KOPT-K1 (cell line): ENCODE measurements around the gene IFRD2.
"Not testable (repeated sequence)": the region's sequence is repeated elsewhere in the genome, so short reads cannot be mapped to it uniquely, and the experiment has no call there.

ENCODE experiments used
- H3K27ac ChIP-seq: fragments of 200-600 bp; sonication (generic); 2 replicates; pipeline ENCODE4 v1.5.1; 2016; ENCODE audit warnings: antibody characterized with exemption, mild to moderate bottlenecking, low read depth, low read length; ENCODE audit not compliant: poor library complexity, severe bottlenecking
- H3K36me3 ChIP-seq: fragments of 200-600 bp; sonication (generic); 2 replicates; pipeline ENCODE4 v1.5.1; 2017; ENCODE audit warnings: antibody characterized with exemption, mild to moderate bottlenecking, low read length, moderate library complexity; ENCODE audit not compliant: insufficient read depth
- H3K9me3 ChIP-seq: fragments of 200-600 bp; sonication (generic); 2 replicates; pipeline ENCODE4 v1.5.1; 2017; ENCODE audit warnings: antibody characterized with exemption, low read length, mild to moderate bottlenecking; ENCODE audit not compliant: insufficient read depth, poor library complexity, severe bottlenecking

The IFRD2 gene

GRCh38 chr3:50286322-50287227 lies 5.7 kb downstream of the IFRD2 start:
- Histone ChIP-seq H3K36me3 (peaks cover 51% of the 10 kb centered on the region), H3K9me3 (no peaks in the 10 kb centered on the region), H3K27ac (no peak overlapping the region)

GRCh38 chr3:50284121-50284520 lies 8.1 kb downstream of the IFRD2 start:
- not testable (repeated sequence) for H3K9me3 ChIP-seq, H3K27ac ChIP-seq
- peaks cover 36% of the 10 kb centered on the region for H3K36me3 ChIP-seq

- H3K36me3 ChIP-seq: no peaks in the 10 kb centered on the region
Observed at GRCh38 chr3:50279255-50280016, 12.8 kb downstream of the IFRD2 start.

GRCh38 chr3:50278880-50279224 lies 13.4 kb downstream of the IFRD2 start, which contains the start of gene LSMEM2:
TSS of gene LSMEM2 (plus strand) at chr3:50279087. CDS start at chr3:50279114, 27 bp downstream.
- H3K27ac ChIP-seq: no peak within 1 kb of the TSS
- no peaks in the 10 kb centered on the region for H3K9me3 ChIP-seq
- no peaks in the 10 kb centered on the region for H3K36me3 ChIP-seq

More at GRCh38 chr3:50279255-50280016, 12.8 kb downstream of the IFRD2 start:
- Histone ChIP-seq H3K9me3 (no peaks in the 10 kb centered on the region), H3K27ac (no peak overlapping the region)

- Histone ChIP-seq H3K27ac (no peak overlapping the region), H3K9me3 (no peaks in the 10 kb centered on the region), H3K36me3 (no peaks in the 10 kb centered on the region)
Observed at GRCh38 chr3:50278123-50278879, 13.9 kb downstream of the IFRD2 start.

GRCh38 chr3:50276762-50277101 lies 15.5 kb downstream of the IFRD2 start:
- no peaks in the 10 kb centered on the region for H3K36me3 ChIP-seq
- no peaks in the 10 kb centered on the region for H3K9me3 ChIP-seq
- H3K27ac ChIP-seq: no peak overlapping the region

GRCh38 chr3:50275996-50276761 lies 16.1 kb downstream of the IFRD2 start:
- no peak overlapping the region for H3K27ac ChIP-seq
- H3K36me3 ChIP-seq: no peaks in the 10 kb centered on the region
- H3K9me3 ChIP-seq: no peaks in the 10 kb centered on the region

GRCh38 chr3:50275141-50275995 lies 16.9 kb downstream of the IFRD2 start:
- H3K27ac ChIP-seq: no peak overlapping the region
- no peaks in the 10 kb centered on the region for H3K9me3 ChIP-seq
- H3K36me3 ChIP-seq: no peaks in the 10 kb centered on the region

GRCh38 chr3:50274371-50275104 lies 17.7 kb downstream of the IFRD2 start:
- Histone ChIP-seq H3K27ac (no peak overlapping the region), H3K36me3 (no peaks in the 10 kb centered on the region), H3K9me3 (no peaks in the 10 kb centered on the region)

GRCh38 chr3:50273689-50274065 lies 18.6 kb downstream of the IFRD2 start:
- Histone ChIP-seq H3K36me3 (no peaks in the 10 kb centered on the region), H3K27ac (no peak overlapping the region), H3K9me3 (no peaks in the 10 kb centered on the region)

GRCh38 chr3:50272911-50273688 lies 19.1 kb downstream of the IFRD2 start:
- Histone ChIP-seq H3K36me3 (no peaks in the 10 kb centered on the region), H3K27ac (no peak overlapping the region)

GRCh38 chr3:50272538-50272910 lies 19.7 kb downstream of the IFRD2 start:
- not testable (repeated sequence) for H3K9me3 ChIP-seq, H3K36me3 ChIP-seq, H3K27ac ChIP-seq

More at GRCh38 chr3:50272911-50273688, 19.1 kb downstream of the IFRD2 start:
- H3K9me3 ChIP-seq: no peaks in the 10 kb centered on the region
